Hematopoietic multipotent progenitor cell treated with erythropoietin and hydrocortisone succinate and interleukin-3 and kit ligand, for 17 days (in vitro differentiated cells): ENCODE measurements around the gene PGS1.

Experiments
- DNase-seq: peaks from one replicate; pipeline ENCODE4 v3.0.0-alpha.2; 2015; ENCODE audit warnings: low spot score

Gene PGS1

GRCh38 chr17:78364436-78365281 is 13.8 kb upstream of the PGS1 start:
- DNase-seq, result no peak

GRCh38 chr17:78365561-78366108 is 12.8 kb upstream of the PGS1 start:
- no peak for DNase-seq

GRCh38 chr17:78366109-78366848 is 12.2 kb upstream of the PGS1 start:
- no peak for DNase-seq

GRCh38 chr17:78367193-78367592 is 11.3 kb upstream of the PGS1 start:
- no peak for DNase-seq

- no peak for DNase-seq
Measured at GRCh38 chr17:78368348-78368747, 10.1 kb upstream of the PGS1 start.

GRCh38 chr17:78368854-78369495 is 9.5 kb upstream of the PGS1 start:
- no peak for DNase-seq

- no peak for DNase-seq
Measured at GRCh38 chr17:78369791-78370381, 8.6 kb upstream of the PGS1 start.

GRCh38 chr17:78371056-78371455 is 7.4 kb upstream of the PGS1 start:
- no peak for DNase-seq

- DNase-seq, result no peak
Measured at GRCh38 chr17:78372841-78373240, 5.6 kb upstream of the PGS1 start.

GRCh38 chr17:78374189-78374588 is 4.3 kb upstream of the PGS1 start:
- no peak for DNase-seq

GRCh38 chr17:78374631-78375274 is 3.7 kb upstream of the PGS1 start:
- DNase-seq, result no peak

GRCh38 chr17:78375401-78376151 is 2.9 kb upstream of the PGS1 start:
- DNase-seq, result no peak

- no peak for DNase-seq
Measured at GRCh38 chr17:78376161-78376560, 2.3 kb upstream of the PGS1 start.

GRCh38 chr17:78377858-78378224 is 608 bp upstream of the PGS1 start:
- no peak for DNase-seq

GRCh38 chr17:78379131-78379491 is 662 bp downstream of the PGS1 start:
- DNase-seq, result no peak

- DNase-seq, result no peak
Measured at GRCh38 chr17:78380370-78380769, 1.9 kb downstream of the PGS1 start.

GRCh38 chr17:78381601-78382232 is 3.3 kb downstream of the PGS1 start:
- DNase-seq, result no peak

GRCh38 chr17:78383725-78384471 is 5.4 kb downstream of the PGS1 start:
- no peak for DNase-seq

- no peak for DNase-seq
Measured at GRCh38 chr17:78384479-78385175, 6.2 kb downstream of the PGS1 start.
